Activated T-cell treated with anti-CD3 and anti-CD28 coated beads, Interleukin-2, amount 50 U/mL, for 48 hours (primary cell): Measurements from ENCODE around the gene TLDC2.
"Not testable (repeated sequence)": the region's sequence is repeated elsewhere in the genome, so short reads cannot be mapped to it uniquely, and the experiment has no call there.

Experiments
- DNase-seq, 2 experiments: peaks; one replicate each; pipeline ENCODE4 v3.0.0-alpha.2; 2020

The TLDC2 gene

GRCh38 chr20:36871640-36872570 lies 4.0 kb upstream of the TLDC2 start:
- no peak for DNase-seq

GRCh38 chr20:36872852-36873251 lies 3.1 kb upstream of the TLDC2 start:
- DNase-seq, result no peak

- no peak for DNase-seq
Measured at GRCh38 chr20:36873498-36874189, 2.3 kb upstream of the TLDC2 start.

GRCh38 chr20:36875093-36875492 lies 845 bp upstream of the TLDC2 start:
- not testable (repeated sequence) for DNase-seq

GRCh38 chr20:36876473-36876833 lies 515 bp downstream of the TLDC2 start:
- DNase-seq, result no peak

GRCh38 chr20:36878941-36879340 lies 3.0 kb downstream of the TLDC2 start:
- DNase-seq, result no peak

- no peak for DNase-seq
Measured at GRCh38 chr20:36880741-36881250, 4.9 kb downstream of the TLDC2 start.

GRCh38 chr20:36881331-36881730 lies 5.4 kb downstream of the TLDC2 start:
- DNase-seq, result no peak

- DNase-seq, result peak; percentile 31 to 43
Measured at GRCh38 chr20:36881888-36882287, 6.0 kb downstream of the TLDC2 start.

GRCh38 chr20:36883977-36884535 lies 8.1 kb downstream of the TLDC2 start:
- DNase-seq, result no peak

GRCh38 chr20:36885356-36885755 lies 9.4 kb downstream of the TLDC2 start:
- no peak for DNase-seq

GRCh38 chr20:36886859-36887751 lies 11.2 kb downstream of the TLDC2 start:
- peak; percentile 92 to 93 for DNase-seq

GRCh38 chr20:36887752-36888090 lies 11.8 kb downstream of the TLDC2 start:
- DNase-seq, result no peak

- no peak for DNase-seq
Measured at GRCh38 chr20:36888880-36889516, 13.1 kb downstream of the TLDC2 start.

- DNase-seq, result no peak
Measured at GRCh38 chr20:36890586-36890985, 14.6 kb downstream of the TLDC2 start.

- DNase-seq, result no peak
Measured at GRCh38 chr20:36891211-36891610, 15.3 kb downstream of the TLDC2 start.

- DNase-seq, result no peak
Measured at GRCh38 chr20:36893801-36894200, 17.9 kb downstream of the TLDC2 start.

GRCh38 chr20:36895036-36895435 lies 19.1 kb downstream of the TLDC2 start:
- no peak for DNase-seq

GRCh38 chr20:36904690-36905089 lies 28.8 kb downstream of the TLDC2 start:
- DNase-seq, result no peak

GRCh38 chr20:36905566-36905965 lies 29.6 kb downstream of the TLDC2 start:
- not testable (repeated sequence) for DNase-seq

- not testable (repeated sequence) for DNase-seq
Measured at GRCh38 chr20:36906086-36906485, 30.1 kb downstream of the TLDC2 start.

GRCh38 chr20:36908603-36909002 lies 32.7 kb downstream of the TLDC2 start:
- no peak for DNase-seq
